Motor neuron (in vitro differentiated cells): ENCODE results near the gene MAT2B. TPM values are rescaled to one million over a fixed set of nuclear protein-coding genes. Genes with fewer than 3 reads are reported as not detected.

Experiments used
- ATAC-seq, 8 experiments: fragments of 200-7000 bp; cut with Tn5 transposase; replicated peaks in 6 of 8; 2 replicates each; pipeline ENCODE4 v1.8.0; 2021; ENCODE audit warnings: mild to moderate bottlenecking in 8 of 8, moderate library complexity in 8 of 8
- H3K27ac ChIP-seq, 2 donors: fragments of 250-450 bp; sonication (Bioruptor Pico); 2 replicates each; pipeline ENCODE4 v1.9.0; 2021; ENCODE audit warnings: antibody characterized with exemption in 2 of 2, mild to moderate bottlenecking in 2 of 2, moderate library complexity in 1 of 2
- H3K4me1 ChIP-seq, 2 donors: fragments of 250-450 bp; sonication (Bioruptor Pico); replicated peaks in 1 of 2; 2 replicates each; pipeline ENCODE4 v1.6.1; 2021; ENCODE audit warnings: antibody characterized with exemption in 2 of 2, mild to moderate bottlenecking in 2 of 2, moderate library complexity in 1 of 2
- H3K4me3 ChIP-seq, 5 donors: fragments of 250-450 bp; sonication (Bioruptor Pico); 2 replicates each; pipeline ENCODE4 v1.9.0; 2021; ENCODE audit warnings: antibody characterized with exemption in 5 of 5, mild to moderate bottlenecking in 5 of 5, moderate library complexity in 4 of 5
- WGBS, 10 experiments: fragments of 450-650 bp; shearing (Covaris generic); methylation state at CpG; one replicate each; pipeline ENCODE4 v1.0.0; 2022; 5-methylcytosine and 5-hydroxymethylcytosine counted together
- in situ Hi-C, 9 experiments: fragments of 400-800 bp; cut with MboI; loops; one replicate each; pipeline ENCODE4 v1.15.0; 2021; ENCODE audit warnings: low sequenced_read_pairs in 9 of 9, low pct_unique_long_range_greater_than_20kb in 2 of 9; ENCODE audit not compliant: unreplicated experiment in 9 of 9
- total RNA-seq, 8 experiments: library from RNA; unstranded; fragments of 300-600 nt; gene quantifications; 2 replicates each; pipeline versions ENCODE4 v1.2.3 to v1.2.4, GENCODE V29; 2022

Gene MAT2B
- total RNA-seq, 8 experiments from 2014 or later = 30.2 to 90.3 (median 46.4) TPM

DNA sequence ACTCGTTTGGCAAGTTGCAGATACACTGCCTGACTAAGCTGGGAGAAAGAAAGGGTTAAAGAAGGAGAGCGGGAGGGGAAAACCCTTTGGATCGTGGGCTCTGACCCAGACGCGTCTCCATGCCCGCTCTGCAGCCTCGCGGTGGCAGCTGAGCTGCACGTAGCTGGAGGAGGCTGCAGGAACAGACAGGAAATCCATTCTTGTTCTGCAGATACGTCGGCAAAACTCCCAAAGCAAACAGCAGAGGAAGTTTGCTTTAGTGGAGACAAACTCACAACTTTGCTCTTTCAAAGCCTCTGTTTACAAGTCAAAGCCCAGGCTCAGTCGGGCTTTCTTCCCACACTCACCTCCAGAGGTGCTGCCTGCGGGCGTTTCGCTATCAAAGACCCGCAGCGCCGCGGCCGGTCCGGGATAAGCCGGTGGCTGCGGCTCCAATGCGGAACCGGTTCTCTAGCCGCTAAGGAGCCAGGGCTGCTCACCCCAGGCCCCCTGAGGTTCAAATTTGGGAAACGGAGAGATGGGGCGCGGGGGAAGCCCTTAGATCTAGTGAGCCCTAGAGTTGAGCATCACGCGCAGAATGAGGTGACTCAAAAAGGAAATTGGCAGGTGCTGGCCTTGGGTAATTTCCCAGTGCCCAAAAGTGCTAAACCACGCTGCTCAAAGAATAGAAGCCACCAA lies 60.7 kb downstream of the MAT2B start:
- Histone ChIP-seq H3K4me3 (peak overlapping the region in 3 of 5 donors; percentile 11 to 29 (median 18)), H3K27ac (no peak overlapping the region), H3K4me1 (peaks cover 22 to 46% of the 10 kb centered on the region in 2 donors)
- peak; percentile 53 to 78 (median 64) for ATAC-seq
- in situ Hi-C loops = loop anchor here in 5 of 9 experiments (25.0 kb wide), 2 partner anchors 446 to 946 kb away; no protein-coding TSS in a partner anchor
- WGBS, 10 experiments = 0 to 100% (median 26%) methylated on average over 1 to 21 of the region's 32 CpGs; no CpG with 5 or more reads in 3 of the 10 experiments

DNA sequence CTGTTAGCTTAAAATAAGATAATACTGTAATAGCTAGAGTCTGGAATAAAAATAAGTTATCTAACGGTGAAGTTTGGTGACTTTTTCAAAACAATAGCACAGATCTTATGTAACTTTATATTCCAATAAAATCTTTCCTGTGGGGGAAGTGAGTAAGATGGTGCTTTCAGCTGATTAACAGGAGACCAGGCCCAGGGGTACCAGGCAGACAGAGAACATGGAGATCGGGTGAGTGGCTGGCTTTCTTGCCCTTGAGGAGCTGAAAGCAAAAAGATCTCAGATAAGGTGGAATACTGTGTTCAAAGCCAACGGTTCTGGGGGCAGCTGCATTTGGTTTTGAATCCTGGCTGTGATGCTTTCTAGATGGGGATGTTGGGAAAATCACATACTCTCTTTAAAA lies 61.3 kb downstream of the MAT2B start:
- 29 to 100% (median 67%) methylated on average over 1 to 3 of the region's 3 CpGs; no CpG with 5 or more reads in 3 of the 10 experiments for WGBS, 10 experiments
- H3K27ac ChIP-seq = no peak overlapping the region
- H3K4me3 ChIP-seq = no peak overlapping the region
- no peak for ATAC-seq
- in situ Hi-C loops = loop anchor here in 5 of 9 experiments (25.0 kb wide), 2 partner anchors 446 to 946 kb away; no protein-coding TSS in a partner anchor
- peaks cover 24 to 52% of the 10 kb centered on the region in 2 donors for H3K4me1 ChIP-seq

DNA sequence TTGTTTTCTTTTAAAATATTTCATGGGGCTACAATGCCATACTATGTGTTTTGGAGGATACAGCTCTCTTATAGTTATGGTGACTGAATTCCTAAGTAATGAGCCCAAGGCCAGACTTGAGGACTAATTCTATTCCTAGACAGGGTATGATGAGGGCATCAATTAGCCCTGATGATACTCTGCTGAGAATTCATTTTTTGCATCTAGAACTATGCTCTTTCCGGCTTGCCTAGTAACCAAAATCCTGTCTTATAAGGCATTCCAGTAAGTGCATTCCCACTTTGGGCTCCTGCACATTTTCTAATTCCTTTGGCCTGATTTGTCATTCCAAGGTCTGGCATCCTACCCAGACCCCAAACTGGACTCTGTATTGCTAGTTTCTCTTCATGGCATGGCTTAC lies 62.4 kb downstream of the MAT2B start:
- ATAC-seq = no peak
- in situ Hi-C loops = loop anchor here in 5 of 9 experiments (25.0 kb wide), 2 partner anchors 444 to 944 kb away; no protein-coding TSS in a partner anchor
- Histone ChIP-seq H3K27ac (no peak overlapping the region), H3K4me3 (no peak overlapping the region), H3K4me1 (peaks cover 27 to 53% of the 10 kb centered on the region in 2 donors)
- 0 to 100% (median 82%) methylated on average over 1 of the region's 1 CpG for WGBS, 10 experiments

Other genes starting within 250 kb of the MAT2B start
- gene CCNG1, start 68.0 kb upstream of the MAT2B start, total RNA-seq = 100 to 1,000 TPM; 141 to 258 (median 173) TPM
- 10 to 100 TPM; 17.3 to 35.4 (median 19.4) TPM for gene NUDCD2, start 45.5 kb upstream of the MAT2B start, total RNA-seq
- 10 to 100 TPM in 3 of 8 experiments, 1 to 10 TPM in 4, under 1 TPM in 1; 0.86 to 37.5 (median 3.4) TPM for gene HMMR, start 45.0 kb upstream of the MAT2B start, total RNA-seq